Neural cell (in vitro differentiated cells): ENCODE results near the gene MYL6B. TPM values are rescaled to one million over a fixed set of nuclear protein-coding genes. Genes with fewer than 3 reads are reported as not detected.

Experiments
- H2AFZ ChIP-seq: fragments of 200-600, 300-800 bp; sonication (generic), shearing (Covaris generic); 2 replicates; pipeline ENCODE4 v1.6.0; 2014; ENCODE audit warnings: low read depth, mild to moderate bottlenecking, antibody characterized with exemption, low read length, moderate library complexity
- H3F3A ChIP-seq: fragments of 200-600 bp; shearing (Covaris generic); 2 replicates; pipeline ENCODE4 v1.6.1; 2016; ENCODE audit warnings: mild to moderate bottlenecking, moderate library complexity, mixed read lengths, antibody characterized with exemption, low read length; ENCODE audit not compliant: insufficient read depth, poor library complexity, severe bottlenecking
- H3K27ac ChIP-seq: fragments of 200-600, 300-800 bp; sonication (generic), shearing (Covaris generic); 2 replicates; pipeline ENCODE4 v1.5.1; 2014; ENCODE audit warnings: mild to moderate bottlenecking, low read length, moderate library complexity
- H3K27me3 ChIP-seq: fragments of 300-800, 200-600 bp; sonication (generic), shearing (Covaris generic); 2 replicates; pipeline ENCODE4 v1.6.0; 2014; ENCODE audit warnings: mild to moderate bottlenecking, low read depth, low read length, moderate library complexity; ENCODE audit not compliant: insufficient read depth
- H3K36me3 ChIP-seq: fragments of 300-800, 200-600 bp; sonication (generic), shearing (Covaris generic); 2 replicates; pipeline ENCODE4 v1.5.1; 2014; ENCODE audit warnings: mild to moderate bottlenecking, antibody characterized with exemption, low read length, moderate library complexity; ENCODE audit not compliant: insufficient read depth
- H3K4me2 ChIP-seq: fragments of 300-800, 200-600 bp; sonication (generic), shearing (Covaris generic); 2 replicates; pipeline ENCODE4 v1.6.0; 2014; ENCODE audit warnings: mild to moderate bottlenecking, low read length
- H3K4me3 ChIP-seq: fragments of 300-800, 200-600 bp; sonication (generic), shearing (Covaris generic); 2 replicates; pipeline ENCODE4 v1.5.1; 2014; ENCODE audit warnings: mild to moderate bottlenecking, low read length, moderate library complexity
- H3K79me2 ChIP-seq: fragments of 200-600 bp; shearing (Covaris generic); replicated peaks from 2 replicates; pipeline ENCODE4 v1.6.0; 2014; ENCODE audit warnings: mild to moderate bottlenecking, low read length, moderate library complexity; ENCODE audit not compliant: insufficient read depth
- H3K9ac ChIP-seq: fragments of 300-800, 200-600 bp; sonication (generic), shearing (Covaris generic); 2 replicates; pipeline ENCODE4 v1.6.1; 2016; ENCODE audit warnings: mild to moderate bottlenecking, low read length, mixed read lengths
- H3K9me2 ChIP-seq: fragments of 200-600 bp; shearing (Covaris generic); 2 replicates; pipeline ENCODE4 v1.6.1; 2016; ENCODE audit warnings: mild to moderate bottlenecking, low read length, mixed read lengths; ENCODE audit not compliant: insufficient read depth
- H3K9me3 ChIP-seq: fragments of 200-600, 300-800 bp; sonication (generic), shearing (Covaris generic); 2 replicates; pipeline ENCODE4 v1.6.1; 2016; ENCODE audit warnings: mild to moderate bottlenecking, mixed run types, low read length, moderate library complexity, mixed read lengths
- H4K20me1 ChIP-seq: fragments of 200-600 bp; shearing (Covaris generic); 2 replicates; pipeline ENCODE4 v1.6.1; 2016; ENCODE audit warnings: mild to moderate bottlenecking, mixed run types; ENCODE audit not compliant: insufficient read depth
- EP300 ChIP-seq: fragments of 450-650 bp; conservative IDR thresholded peaks from 2 replicates; pipeline ENCODE4 v1.6.1; 2014; ENCODE audit warnings: antibody characterized with exemption, mild to moderate bottlenecking, moderate library complexity; ENCODE audit not compliant: poor library complexity, severe bottlenecking
- EZH2 ChIP-seq: fragments of 200-600, 300-800 bp; shearing (Covaris generic), sonication (generic); IDR thresholded peaks from 2 replicates; pipeline ENCODE4 v1.6.1; 2014; ENCODE audit warnings: antibody characterized with exemption, low read length, borderline replicate concordance, mild to moderate bottlenecking; ENCODE audit not compliant: insufficient read depth, poor library complexity, severe bottlenecking
- MXI1 ChIP-seq: fragments of 450-650 bp; conservative IDR thresholded peaks from 2 replicates; pipeline ENCODE4 v1.6.1; 2014; ENCODE audit warnings: antibody characterized with exemption, mild to moderate bottlenecking; ENCODE audit not compliant: poor library complexity, severe bottlenecking
- POLR2AphosphoS5 ChIP-seq: IDR thresholded peaks from 2 replicates; pipeline ENCODE4 v1.6.1; 2012
- RAD21 ChIP-seq: fragments of 450-650 bp; conservative IDR thresholded peaks from 2 replicates; pipeline ENCODE4 v1.6.1; 2014; ENCODE audit warnings: antibody characterized with exemption, mild to moderate bottlenecking, moderate library complexity
- SMC3 ChIP-seq: fragments of 450-650 bp; conservative IDR thresholded peaks from 2 replicates; pipeline ENCODE4 v1.6.1; 2014; ENCODE audit warnings: antibody characterized with exemption, mild to moderate bottlenecking, moderate library complexity; ENCODE audit not compliant: poor library complexity
- TAF1 ChIP-seq: IDR thresholded peaks from 2 replicates; pipeline ENCODE4 v1.6.1; 2012; ENCODE audit warnings: low read depth
- polyA plus RNA-seq: library from polyadenylated mRNA; depleted of rRNA; stranded (reverse); fragments of >200 nt; gene quantifications from 2 replicates; pipeline ENCODE4 v1.2.3, GENCODE V29; 2014
- TF ChIP-seq, protein P1 (sequence below): fragments of 450-650 bp; IDR thresholded peaks from 2 replicates; pipeline ENCODE4 v1.5.1; 2014; ENCODE audit warnings: antibody characterized with exemption, mild to moderate bottlenecking, moderate library complexity; ENCODE audit not compliant: poor library complexity, severe bottlenecking
- TF ChIP-seq, protein P2 (sequence below): IDR thresholded peaks from 2 replicates; pipeline ENCODE4 v1.6.1; 2012; ENCODE audit warnings: borderline replicate concordance

The MYL6B gene
- polyA plus RNA-seq, 1 donor from 2014 or later = 376 TPM

DNA sequence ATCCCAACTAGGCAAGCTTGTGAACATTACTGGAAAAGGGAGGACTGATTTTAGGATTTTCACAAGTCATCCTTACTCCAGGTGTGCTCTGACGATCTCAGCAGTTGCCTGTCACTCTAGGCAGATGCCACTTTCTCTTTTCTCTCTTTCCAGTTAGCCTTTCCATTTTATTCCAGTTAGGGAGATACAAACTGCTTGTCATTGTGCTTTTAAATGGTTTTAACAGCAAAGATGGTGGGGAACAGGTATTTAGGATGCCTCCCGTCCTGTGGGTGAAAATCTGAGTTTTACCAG is 46.8 kb upstream of the MYL6B start:
- H3K27ac ChIP-seq = no peak overlapping the region
- H3K4me2 ChIP-seq = peak overlapping the region; percentile 89
- H3K9me2 ChIP-seq = no peaks in the 10 kb centered on the region
- no peaks in the 10 kb centered on the region for H3K27me3 ChIP-seq
- H3F3A ChIP-seq = no peaks in the 10 kb centered on the region
- H2AFZ ChIP-seq = no peak overlapping the region
- TF ChIP-seq EP300 (no peak), SMC3 (no peak), EZH2 (no peak), MXI1 (no peak), TAF1 (no peak), POLR2AphosphoS5 (no peak), RAD21 (no peak)
- no peaks in the 10 kb centered on the region for H4K20me1 ChIP-seq
- H3K9ac ChIP-seq = peak overlapping the region; percentile 86
- H3K9me3 ChIP-seq = no peaks in the 10 kb centered on the region
- H3K4me3 ChIP-seq = peak overlapping the region; percentile 97
- H3K36me3 ChIP-seq = no peaks in the 10 kb centered on the region
- H3K79me2 ChIP-seq = peaks cover 24% of the 10 kb centered on the region

DNA sequence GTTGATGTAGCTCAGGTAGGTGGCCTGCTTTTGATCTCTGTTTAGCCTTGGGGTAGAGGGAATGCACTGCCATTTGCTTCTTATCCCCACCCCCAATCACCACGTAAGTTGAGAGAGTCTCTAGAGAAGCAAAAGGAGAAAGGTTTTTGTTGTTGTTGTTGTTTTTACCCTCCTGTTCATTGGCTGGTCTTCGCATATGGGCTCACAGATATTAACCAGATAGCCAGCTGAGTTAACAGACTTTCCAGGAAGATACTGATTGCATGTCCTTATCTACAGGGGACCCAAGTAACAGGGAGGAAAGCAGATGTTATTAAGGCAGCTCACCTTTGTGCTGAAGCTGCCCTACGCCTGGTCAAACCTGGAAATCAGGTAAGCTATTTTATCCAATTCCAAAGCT is 45.1 kb upstream of the MYL6B start:
- Histone ChIP-seq H3K79me2 (peaks cover 24% of the 10 kb centered on the region), H3K9ac (no peak overlapping the region), H3K27ac (no peak overlapping the region)

DNA sequence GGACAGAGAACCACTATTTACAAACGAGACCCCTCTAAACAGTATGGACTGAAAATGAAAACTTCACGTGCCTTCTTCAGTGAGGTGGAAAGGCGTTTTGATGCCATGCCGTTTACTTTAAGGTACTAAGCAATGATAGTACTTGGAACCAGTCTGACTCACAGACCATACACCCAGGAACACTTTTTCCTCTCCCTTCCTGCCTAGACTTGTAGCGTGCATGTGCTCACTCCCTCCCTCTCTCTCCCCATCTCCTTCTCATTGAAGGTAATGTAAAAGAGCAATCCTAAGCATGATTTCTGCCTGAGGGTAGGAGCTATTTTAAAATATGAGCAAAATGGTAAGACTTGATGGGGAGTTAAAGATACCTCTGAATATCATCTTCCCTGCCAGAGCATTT is 41.8 kb upstream of the MYL6B start:
- Histone ChIP-seq H3K4me2 (no peak overlapping the region), H4K20me1 (no peaks in the 10 kb centered on the region), H3K9ac (no peak overlapping the region), H3K36me3 (no peaks in the 10 kb centered on the region), H3F3A (no peaks in the 10 kb centered on the region), H3K79me2 (peaks cover 15% of the 10 kb centered on the region), H3K27me3 (no peaks in the 10 kb centered on the region), H2AFZ (no peak overlapping the region), H3K4me3 (no peak overlapping the region), H3K9me3 (no peaks in the 10 kb centered on the region), H3K27ac (no peak overlapping the region), H3K9me2 (no peaks in the 10 kb centered on the region)
- no peak for TF ChIP-seq MXI1
- TF ChIP-seq SMC3 = no peak
- TF ChIP-seq, protein P1, sequence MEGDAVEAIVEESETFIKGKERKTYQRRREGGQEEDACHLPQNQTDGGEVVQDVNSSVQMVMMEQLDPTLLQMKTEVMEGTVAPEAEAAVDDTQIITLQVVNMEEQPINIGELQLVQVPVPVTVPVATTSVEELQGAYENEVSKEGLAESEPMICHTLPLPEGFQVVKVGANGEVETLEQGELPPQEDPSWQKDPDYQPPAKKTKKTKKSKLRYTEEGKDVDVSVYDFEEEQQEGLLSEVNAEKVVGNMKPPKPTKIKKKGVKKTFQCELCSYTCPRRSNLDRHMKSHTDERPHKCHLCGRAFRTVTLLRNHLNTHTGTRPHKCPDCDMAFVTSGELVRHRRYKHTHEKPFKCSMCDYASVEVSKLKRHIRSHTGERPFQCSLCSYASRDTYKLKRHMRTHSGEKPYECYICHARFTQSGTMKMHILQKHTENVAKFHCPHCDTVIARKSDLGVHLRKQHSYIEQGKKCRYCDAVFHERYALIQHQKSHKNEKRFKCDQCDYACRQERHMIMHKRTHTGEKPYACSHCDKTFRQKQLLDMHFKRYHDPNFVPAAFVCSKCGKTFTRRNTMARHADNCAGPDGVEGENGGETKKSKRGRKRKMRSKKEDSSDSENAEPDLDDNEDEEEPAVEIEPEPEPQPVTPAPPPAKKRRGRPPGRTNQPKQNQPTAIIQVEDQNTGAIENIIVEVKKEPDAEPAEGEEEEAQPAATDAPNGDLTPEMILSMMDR = no peak
- no peak for TF ChIP-seq TAF1
- no peak for TF ChIP-seq EP300
- TF ChIP-seq RAD21 = no peak

More for the DNA sequence above, 45.1 kb upstream of the MYL6B start:
- no peaks in the 10 kb centered on the region for H3K36me3 ChIP-seq
- no peaks in the 10 kb centered on the region for H3K9me2 ChIP-seq
- no peak overlapping the region for H3K4me2 ChIP-seq
- H3F3A ChIP-seq = no peaks in the 10 kb centered on the region
- TF ChIP-seq EZH2 (no peak), MXI1 (no peak), POLR2AphosphoS5 (no peak), TAF1 (no peak)
- TF ChIP-seq, protein P2, sequence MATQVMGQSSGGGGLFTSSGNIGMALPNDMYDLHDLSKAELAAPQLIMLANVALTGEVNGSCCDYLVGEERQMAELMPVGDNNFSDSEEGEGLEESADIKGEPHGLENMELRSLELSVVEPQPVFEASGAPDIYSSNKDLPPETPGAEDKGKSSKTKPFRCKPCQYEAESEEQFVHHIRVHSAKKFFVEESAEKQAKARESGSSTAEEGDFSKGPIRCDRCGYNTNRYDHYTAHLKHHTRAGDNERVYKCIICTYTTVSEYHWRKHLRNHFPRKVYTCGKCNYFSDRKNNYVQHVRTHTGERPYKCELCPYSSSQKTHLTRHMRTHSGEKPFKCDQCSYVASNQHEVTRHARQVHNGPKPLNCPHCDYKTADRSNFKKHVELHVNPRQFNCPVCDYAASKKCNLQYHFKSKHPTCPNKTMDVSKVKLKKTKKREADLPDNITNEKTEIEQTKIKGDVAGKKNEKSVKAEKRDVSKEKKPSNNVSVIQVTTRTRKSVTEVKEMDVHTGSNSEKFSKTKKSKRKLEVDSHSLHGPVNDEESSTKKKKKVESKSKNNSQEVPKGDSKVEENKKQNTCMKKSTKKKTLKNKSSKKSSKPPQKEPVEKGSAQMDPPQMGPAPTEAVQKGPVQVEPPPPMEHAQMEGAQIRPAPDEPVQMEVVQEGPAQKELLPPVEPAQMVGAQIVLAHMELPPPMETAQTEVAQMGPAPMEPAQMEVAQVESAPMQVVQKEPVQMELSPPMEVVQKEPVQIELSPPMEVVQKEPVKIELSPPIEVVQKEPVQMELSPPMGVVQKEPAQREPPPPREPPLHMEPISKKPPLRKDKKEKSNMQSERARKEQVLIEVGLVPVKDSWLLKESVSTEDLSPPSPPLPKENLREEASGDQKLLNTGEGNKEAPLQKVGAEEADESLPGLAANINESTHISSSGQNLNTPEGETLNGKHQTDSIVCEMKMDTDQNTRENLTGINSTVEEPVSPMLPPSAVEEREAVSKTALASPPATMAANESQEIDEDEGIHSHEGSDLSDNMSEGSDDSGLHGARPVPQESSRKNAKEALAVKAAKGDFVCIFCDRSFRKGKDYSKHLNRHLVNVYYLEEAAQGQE = no peak
- no peak overlapping the region for H2AFZ ChIP-seq
- no peaks in the 10 kb centered on the region for H4K20me1 ChIP-seq
- no peak overlapping the region for H3K4me3 ChIP-seq
- H3K27me3 ChIP-seq = no peaks in the 10 kb centered on the region
- H3K9me3 ChIP-seq = no peaks in the 10 kb centered on the region
